GM10248 (cell line): ENCODE results near the gene IGFL2.
"Not testable (repeated sequence)": the region's sequence is repeated elsewhere in the genome, so short reads cannot be mapped to it uniquely, and the experiment has no call there.

Source experiments
- CTCF ChIA-PET: fragments of 300-600 bp; sonication (Branson Sonifier 250); formaldehyde crosslinking; extraction: SDS; loops from one replicate; lab custom pipeline; 2021; ENCODE audit warnings: antibody characterized with exemption; lab: Yijun Ruan, JAX
- POLR2A ChIA-PET: fragments of 350-650 bp; sonication (Branson Sonifier 250); formaldehyde crosslinking; extraction: SDS; loops from one replicate; lab custom pipeline; 2020; ENCODE audit warnings: antibody characterized with exemption; lab: Yijun Ruan, JAX
- DNase-seq: peaks from one replicate; pipeline ENCODE4 v3.0.0; 2012; ENCODE audit errors: extremely low spot score
- CTCF ChIP-seq: IDR thresholded peaks from 2 replicates; pipeline ENCODE4 v1.5.1; 2012; ENCODE audit warnings: mild to moderate bottlenecking, low read depth; ENCODE audit errors: extremely low read depth, missing control alignments, control extremely low read depth

The IGFL2 gene

GRCh38 chr19:46186101-46186716 is 38.2 kb downstream of the IGFL2 start:
- no peak for DNase-seq
- POLR2A ChIA-PET = no interaction called here
- CTCF ChIA-PET = interaction anchor here (0.8 to 1.1 kb wide), 3 partner anchors 11 to 210 kb away, joined by 3 read pairs; no protein-coding TSS in a partner anchor
- TF ChIP-seq CTCF = no peak

DNA sequence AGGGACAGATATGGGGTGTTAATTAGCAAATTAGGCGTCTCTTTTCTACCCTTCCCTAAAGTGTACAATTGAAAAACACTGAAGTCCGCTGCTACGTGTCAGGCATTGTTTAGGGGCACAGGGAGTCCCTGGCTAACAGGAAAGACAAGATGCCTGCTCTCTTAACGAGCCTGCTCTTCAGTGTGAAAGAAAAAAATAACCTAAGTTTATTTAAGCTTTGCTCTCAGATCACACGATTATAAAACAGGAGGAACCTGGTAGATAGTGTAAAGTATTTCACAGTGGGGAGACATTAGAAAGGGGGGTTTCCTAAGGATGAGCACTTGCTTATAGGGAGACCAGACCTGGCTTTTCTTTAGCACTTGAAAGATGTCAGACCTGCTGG is 38.7 kb downstream of the IGFL2 start:
- no peak for DNase-seq
- TF ChIP-seq CTCF = no peak
- ChIA-PET CTCF (interaction anchor here (0.9 kb wide), 1 partner anchor 10 kb away, joined by 3 read pairs; no protein-coding TSS in a partner anchor), POLR2A (no interaction called here)

DNA sequence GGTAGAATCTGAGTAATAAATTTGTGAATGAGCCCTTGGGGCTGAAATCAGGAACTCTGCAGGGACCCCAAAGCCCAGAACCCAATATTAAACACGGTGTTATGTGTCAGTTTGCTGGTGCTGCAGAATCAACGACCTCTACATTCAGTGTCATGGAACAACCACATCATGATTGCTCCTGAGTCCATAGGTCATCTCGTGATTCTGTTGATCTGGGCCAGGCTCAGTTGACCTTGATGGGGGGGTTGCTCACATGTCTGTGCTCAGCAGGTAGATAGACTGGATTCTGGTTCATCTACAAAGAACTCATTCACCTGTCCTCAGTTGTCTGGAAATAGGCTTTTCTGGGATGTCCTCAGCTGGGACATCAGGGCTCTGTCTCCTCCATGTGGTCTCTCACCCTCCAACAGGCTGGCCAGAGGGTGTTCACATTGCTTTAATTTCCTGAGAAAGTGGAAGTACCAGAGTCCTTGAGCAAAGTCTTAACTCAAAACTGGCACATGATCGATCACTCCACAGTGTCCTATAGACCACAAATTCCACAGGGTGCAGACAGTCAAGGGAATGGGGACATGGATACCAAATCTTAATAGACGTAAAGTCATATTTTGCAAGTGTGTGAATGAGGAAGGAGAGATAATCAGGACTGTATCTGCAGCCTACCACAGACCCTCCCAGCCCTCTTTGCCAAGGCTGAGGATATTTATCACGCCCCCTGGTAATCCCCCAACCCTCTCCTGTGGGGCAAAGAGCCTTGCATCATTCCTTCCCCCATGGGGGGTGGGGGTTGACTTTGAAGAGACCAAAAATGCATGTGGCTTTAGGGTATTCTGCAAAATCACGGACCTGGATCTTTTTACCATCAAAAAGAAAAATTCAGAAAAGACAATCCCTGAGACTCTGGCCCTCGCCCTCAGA is 42.2 kb downstream of the IGFL2 start:
- POLR2A ChIA-PET = no interaction called here
- CTCF ChIA-PET = interaction anchor here (0.6 to 2.5 kb wide), 13 partner anchors 13 to 171 kb away, joined by 3 to 42 read pairs (median 7); no protein-coding TSS in a partner anchor
- DNase-seq = no peak
- no peak for TF ChIP-seq CTCF

- no peak for TF ChIP-seq CTCF
Measured at GRCh38 chr19:46191356-46191755, 43.3 kb downstream of the IGFL2 start.

GRCh38 chr19:46191972-46192371 is 43.9 kb downstream of the IGFL2 start:
- no peak for DNase-seq
- ChIA-PET POLR2A (no interaction called here), CTCF (interaction anchor here (1.1 to 2.0 kb wide), 5 partner anchors 108 to 172 kb away, joined by 3 to 7 read pairs (median 4); no protein-coding TSS in a partner anchor)
- no peak for TF ChIP-seq CTCF

More at GRCh38 chr19:46191356-46191755, 43.3 kb downstream of the IGFL2 start:
- CTCF ChIA-PET = interaction anchor here (1.1 to 2.0 kb wide), 5 partner anchors 107 to 172 kb away, joined by 3 to 7 read pairs (median 4); no protein-coding TSS in a partner anchor
- DNase-seq = no peak
- POLR2A ChIA-PET = no interaction called here

- POLR2A ChIA-PET, DNase-seq, CTCF ChIA-PET: not testable (repeated sequence)
Measured at GRCh38 chr19:46192626-46192991, 44.6 kb downstream of the IGFL2 start.
